ENCODE data around the gene CLN6. TPM values are rescaled to one million over a fixed set of nuclear protein-coding genes. Genes with fewer than 3 reads are reported as not detected.
"Not testable (repeated sequence)": the region's sequence is repeated elsewhere in the genome, so short reads cannot be mapped to it uniquely, and the experiment has no call there.

Gene CLN6
- total RNA-seq, 1 experiment from 2014 or later, result 82.7 TPM

- Histone ChIP-seq H3K9me3 (replicated peaks) (no peaks in the 10 kb centered on the region), H3K4me3 (peak overlapping the region; percentile 5; the same call in 1 of the 2 replicates), H3K27ac (no peak overlapping the region), H3K27me3 (no peaks in the 10 kb centered on the region), H3K4me1 (peaks cover 13% of the 10 kb centered on the region; the same call in 1 of the 2 replicates), H3K36me3 (no peaks in the 10 kb centered on the region)
- peak; percentile 54 to 65 for DNase-seq
Measured at GRCh38 chr15:68234060-68234459, 4.5 kb upstream of the CLN6 start.

GRCh38 chr15:68232937-68233336 is 3.4 kb upstream of the CLN6 start:
- H3K4me3 ChIP-seq, result no peak overlapping the region
- peaks cover 13% of the 10 kb centered on the region; the same call in 1 of the 2 replicates for H3K4me1 ChIP-seq
- H3K27ac ChIP-seq, result no peak overlapping the region
- H3K9me3 ChIP-seq (replicated peaks), result no peaks in the 10 kb centered on the region
- no peak for DNase-seq
- no peaks in the 10 kb centered on the region for H3K27me3 ChIP-seq
- H3K36me3 ChIP-seq, result no peaks in the 10 kb centered on the region

- Histone ChIP-seq H3K9me3 (replicated peaks) (no peaks in the 10 kb centered on the region), H3K27ac (no peak overlapping the region), H3K4me3 (no peak overlapping the region), H3K36me3 (no peaks in the 10 kb centered on the region; the same call in 1 of the 2 replicates), H3K4me1 (peaks cover 13% of the 10 kb centered on the region; the same call in 1 of the 2 replicates), H3K27me3 (no peaks in the 10 kb centered on the region)
- DNase-seq, result no peak
Measured at GRCh38 chr15:68232449-68232848, 2.9 kb upstream of the CLN6 start.

GRCh38 chr15:68231102-68231818 is 1.7 kb upstream of the CLN6 start:
- Histone ChIP-seq H3K9me3 (replicated peaks) (no peaks in the 10 kb centered on the region), H3K4me3 (no peak overlapping the region), H3K4me1 (peaks cover 13% of the 10 kb centered on the region; the same call in 1 of the 2 replicates), H3K27me3 (no peaks in the 10 kb centered on the region), H3K27ac (no peak overlapping the region), H3K36me3 (no peaks in the 10 kb centered on the region; the same call in 1 of the 2 replicates)
- peak in 1 of 2 experiments; percentile 50 for DNase-seq

GRCh38 chr15:68230157-68231100 is 901 bp upstream of the CLN6 start:
- DNase-seq, result peak in 1 of 2 experiments; percentile 28
- H3K27me3 ChIP-seq, result no peaks in the 10 kb centered on the region
- H3K4me1 ChIP-seq, result peaks cover 13% of the 10 kb centered on the region; the same call in 1 of the 2 replicates
- H3K9me3 ChIP-seq (replicated peaks), result no peaks in the 10 kb centered on the region
- H3K27ac ChIP-seq, result peak overlapping the region; percentile 90
- no peaks in the 10 kb centered on the region; the same call in 1 of the 2 replicates for H3K36me3 ChIP-seq
- H3K4me3 ChIP-seq, result peak overlapping the region; percentile 99

GRCh38 chr15:68228971-68229385 is 550 bp downstream of the CLN6 start:
- Histone ChIP-seq H3K4me3 (peak overlapping the region; percentile 99), H3K9me3 (replicated peaks) (no peaks in the 10 kb centered on the region), H3K27me3 (no peaks in the 10 kb centered on the region), H3K27ac (peak overlapping the region; percentile 90), H3K4me1 (peaks cover 13% of the 10 kb centered on the region; the same call in 1 of the 2 replicates), H3K36me3 (no peaks in the 10 kb centered on the region; the same call in 1 of the 2 replicates)
- no peak for DNase-seq

- Histone ChIP-seq H3K9me3 (replicated peaks) (no peaks in the 10 kb centered on the region), H3K27me3 (no peaks in the 10 kb centered on the region), H3K36me3 (peaks cover 2% of the 10 kb centered on the region), H3K4me1 (peaks cover 10% of the 10 kb centered on the region; the same call in 1 of the 2 replicates), H3K27ac (peak overlapping the region; percentile 90), H3K4me3 (peak overlapping the region; percentile 99)
- DNase-seq, result peak; percentile 42 to 50
Measured at GRCh38 chr15:68228143-68228970, 1.2 kb downstream of the CLN6 start.

GRCh38 chr15:68227643-68228142 is 1.8 kb downstream of the CLN6 start:
- no peak overlapping the region for H3K27ac ChIP-seq
- no peak for DNase-seq
- peaks cover 7% of the 10 kb centered on the region for H3K36me3 ChIP-seq
- H3K9me3 ChIP-seq (replicated peaks), result no peaks in the 10 kb centered on the region
- H3K27me3 ChIP-seq, result no peaks in the 10 kb centered on the region
- peaks cover 10% of the 10 kb centered on the region; the same call in 1 of the 2 replicates for H3K4me1 ChIP-seq
- H3K4me3 ChIP-seq, result peak overlapping the region; percentile 99

- H3K27me3 ChIP-seq; H3K4me3 ChIP-seq; H3K4me1 ChIP-seq; H3K27ac ChIP-seq; DNase-seq; H3K9me3 ChIP-seq (replicated peaks): not testable (repeated sequence)
- H3K36me3 ChIP-seq, result peaks cover 12% of the 10 kb centered on the region
Measured at GRCh38 chr15:68225442-68225841, 4.1 kb downstream of the CLN6 start.

- Histone ChIP-seq H3K4me1 (no peaks in the 10 kb centered on the region; the same call in 1 of the 2 replicates), H3K27me3 (no peaks in the 10 kb centered on the region), H3K4me3 (no peak overlapping the region), H3K9me3 (replicated peaks) (no peaks in the 10 kb centered on the region), H3K36me3 (peaks cover 13% of the 10 kb centered on the region), H3K27ac (no peak overlapping the region)
- DNase-seq, result no peak
Measured at GRCh38 chr15:68224546-68225250, 4.8 kb downstream of the CLN6 start.

GRCh38 chr15:68224108-68224507 is 5.4 kb downstream of the CLN6 start:
- DNase-seq, result no peak
- Histone ChIP-seq H3K36me3 (peaks cover 15% of the 10 kb centered on the region), H3K9me3 (replicated peaks) (no peaks in the 10 kb centered on the region), H3K4me3 (no peak overlapping the region), H3K27ac (no peak overlapping the region), H3K4me1 (no peaks in the 10 kb centered on the region; the same call in 1 of the 2 replicates), H3K27me3 (no peaks in the 10 kb centered on the region)

- Histone ChIP-seq H3K4me3 (no peak overlapping the region), H3K27ac (no peak overlapping the region), H3K27me3 (no peaks in the 10 kb centered on the region), H3K36me3 (peaks cover 25% of the 10 kb centered on the region), H3K9me3 (replicated peaks) (no peaks in the 10 kb centered on the region), H3K4me1 (no peaks in the 10 kb centered on the region; the same call in 1 of the 2 replicates)
- no peak for DNase-seq
Measured at GRCh38 chr15:68223171-68223570, 6.4 kb downstream of the CLN6 start.

GRCh38 chr15:68222432-68222743 is 7.1 kb downstream of the CLN6 start:
- not testable (repeated sequence) for H3K27ac ChIP-seq; H3K27me3 ChIP-seq; DNase-seq; H3K4me3 ChIP-seq; H3K9me3 ChIP-seq (replicated peaks); H3K4me1 ChIP-seq
- H3K36me3 ChIP-seq, result peaks cover 33% of the 10 kb centered on the region

Measured in SJCRH30 (cell line).